Right lobe of liver (tissue), 6 donors: ENCODE measurements around the gene TSPAN12. TPM values are rescaled to one million over a fixed set of nuclear protein-coding genes. Genes with fewer than 3 reads are reported as not detected.
A peak's percentile ranks its signal among the peaks of the same experiment; 100 is the strongest.
"Not testable (repeated sequence)": the region's sequence is repeated elsewhere in the genome, so short reads cannot be mapped to it uniquely, and the experiment has no call there.

ENCODE experiments used
- ATAC-seq, 4 donors: fragments of 200-7000 bp; cut with Tn5 transposase; one replicate each; pipeline ENCODE4 v1.9.1; 2020; ENCODE audit warnings: mild to moderate bottlenecking in 4 of 4, moderate library complexity in 4 of 4
- DNase-seq, 3 donors: peaks; one replicate each; pipeline ENCODE4 v3.0.0-alpha.2; 2020
- H3K27ac ChIP-seq, 3 donors: fragments of 200-600 bp; one replicate each; pipeline ENCODE4 v1.8.0; 2022
- H3K27me3 ChIP-seq, 2 donors: fragments of 200-600 bp; one replicate each; pipeline ENCODE4 v1.8.0; 2022
- H3K36me3 ChIP-seq, 4 donors: fragments of 200-600 bp; sonication (generic) in 1 of 4; one replicate each; pipeline versions ENCODE4 v1.5.1 to v1.8.0; 2017 to 2022; ENCODE audit warnings: control low read depth in 1 of 4
- H3K4me1 ChIP-seq, 4 donors: fragments of 200-600 bp; sonication (generic) in 1 of 4; one replicate each; pipeline versions ENCODE4 v1.5.1 to v1.8.0; 2017 to 2022; ENCODE audit warnings: control low read depth in 1 of 4
- H3K4me3 ChIP-seq, 3 donors: fragments of 200-600 bp; one replicate each; pipeline ENCODE4 v1.8.0; 2022
- H3K9me3 ChIP-seq, 4 donors: fragments of 200-600 bp; sonication (generic) in 1 of 4; one replicate each; pipeline versions ENCODE4 v1.5.1 to v1.8.0; 2017 to 2022; ENCODE audit warnings: control low read depth in 1 of 4
- CTCF ChIP-seq, 4 donors: fragments of 200-600 bp in 3 of 4; fragments of 450-650 bp in 1 of 4; IDR thresholded peaks; one replicate each; pipeline versions ENCODE4 v1.5.1 to v1.8.0; 2016 to 2022; ENCODE audit warnings: antibody characterized with exemption in 4 of 4, mild to moderate bottlenecking in 2 of 4
- POLR2A ChIP-seq: fragments of 450-650 bp; IDR thresholded peaks from one replicate; pipeline ENCODE4 v1.6.1; 2017; ENCODE audit warnings: antibody characterized with exemption, mild to moderate bottlenecking
- WGBS: methylation state at CpG from one replicate; pipeline ENCODE4 v1.1.6; 2018; ENCODE audit warnings: low coverage, low lambda C conversion rate; ENCODE audit not compliant: insufficient coverage; ENCODE audit errors: missing lambda C conversion rate; 5-methylcytosine and 5-hydroxymethylcytosine counted together
- intact Hi-C, 2 donors: fragments of 100-400 bp; cut with DNase I; formaldehyde crosslinking; loops; one replicate each; pipeline versions ENCODE4 v1.11.2 to v1.14.1; 2022
- long read RNA-seq: library from polyadenylated mRNA; unstranded; transcript quantifications from one replicate; pipeline ENCODE4 v2.0.0, GENCODE V29; 2019
- total RNA-seq, 6 experiments: library from RNA; depleted of rRNA in 2 of 6; stranded (reverse); fragments of >200 nt in 2 of 6; fragmentation: NEBNext Ultra II Directional in 3 of 6; extraction: Animal tissue kit (Norgen Biotek cat#: 25700) in 3 of 6; gene quantifications; one replicate each; pipeline versions ENCODE4 v1.1.0 to v1.2.4, GENCODE V29; 2016 to 2023
- donor health status: DM: no; HTN: yes; CAD: no.
- donor health status: DM: no; HTN: no; CAD: no.
- donor health status: DM: no; HTN: no; CAD: no.
- donor health status: DM: no; HTN: yes; CAD: no.
- donor health status: DM: no; HTN: yes; CAD: no.

The TSPAN12 gene
- 10 to 100 TPM; 10.7 to 14.4 (median 12.6) TPM for total RNA-seq
- long read RNA-seq, partial matches to known transcripts, result 0 of 2 reads
- long read RNA-seq, other reads (novel, unspliced or antisense), result 0 of 2 reads

GRCh38 chr7:120857588-120858573, at the start of gene TSPAN12:
TSPAN12 (minus strand) TSS chr7:120858144; CDS start chr7:120856763, 1,381 bp downstream.
- intact Hi-C loops, result no loop called here
- Histone ChIP-seq H3K36me3 (no peaks in the 10 kb centered on the region), H3K9me3 (no peaks in the 10 kb centered on the region), H3K4me1 (peaks cover 0 to 5% (median 0%) of the 10 kb centered on the region in 4 donors), H3K27me3 (no peaks in the 10 kb centered on the region), H3K27ac (peak within 1 kb of the TSS; percentile 82 to 91 (median 83)), H3K4me3 (peak within 1 kb of the TSS; percentile 64 to 78 (median 70))
- DNase-seq (peak; percentile 92), ATAC-seq (peak; percentile 90 to 95 (median 94))
- TF ChIP-seq POLR2A, result peak; percentile 65
- TF ChIP-seq CTCF (IDR thresholded peaks at IDR 0.05), result peak; percentile 66 to 79 (median 71)
- WGBS, result 0% methylated on average over 25 of the region's 71 CpGs

GRCh38 chr7:120898715-120899499, 41.0 kb upstream of the TSPAN12 start:
- WGBS, result 80% methylated on average over 4 of the region's 4 CpGs
- H3K4me3 ChIP-seq, result no peak overlapping the region
- H3K4me1 ChIP-seq, result no peaks in the 10 kb centered on the region
- peaks cover 0 to 1% (median 0%) of the 10 kb centered on the region in 4 donors for H3K9me3 ChIP-seq
- no peaks in the 10 kb centered on the region for H3K36me3 ChIP-seq
- ATAC-seq (no peak), DNase-seq (no peak)
- no peak for TF ChIP-seq CTCF (IDR thresholded peaks at IDR 0.05)
- no peaks in the 10 kb centered on the region for H3K27me3 ChIP-seq
- intact Hi-C loops, result no loop called here
- H3K27ac ChIP-seq, result no peak overlapping the region

GRCh38 chr7:120895253-120895652, 37.3 kb upstream of the TSPAN12 start:
- H3K27ac ChIP-seq, H3K4me3 ChIP-seq, intact Hi-C loops, H3K27me3 ChIP-seq, DNase-seq, ATAC-seq, H3K36me3 ChIP-seq, H3K4me1 ChIP-seq, H3K9me3 ChIP-seq: not testable (repeated sequence)
- 67% methylated on average over 1 of the region's 3 CpGs for WGBS

GRCh38 chr7:120885602-120886001, 27.7 kb upstream of the TSPAN12 start:
- ATAC-seq, H3K27me3 ChIP-seq, DNase-seq, H3K9me3 ChIP-seq, H3K27ac ChIP-seq, intact Hi-C loops, H3K4me3 ChIP-seq, H3K4me1 ChIP-seq, H3K36me3 ChIP-seq: not testable (repeated sequence)
- WGBS, result 73% methylated on average over 4 of the region's 4 CpGs

- intact Hi-C loops, result no loop called here
- H3K4me1 ChIP-seq, result no peaks in the 10 kb centered on the region
- DNase-seq (no peak), ATAC-seq (no peak)
- no peaks in the 10 kb centered on the region for H3K9me3 ChIP-seq
- WGBS, result 71% methylated on average over 4 of the region's 4 CpGs
- TF ChIP-seq CTCF (IDR thresholded peaks at IDR 0.05) (no peak), POLR2A (no peak)
- H3K36me3 ChIP-seq, result no peaks in the 10 kb centered on the region
- no peak overlapping the region for H3K27ac ChIP-seq
- no peak overlapping the region for H3K4me3 ChIP-seq
- no peaks in the 10 kb centered on the region for H3K27me3 ChIP-seq
These were observed 19.8 kb upstream of the TSPAN12 start for GRCh38 chr7:120877701-120878100.
